ENCODE measurements around the gene ARL4A.

- TF ChIP-seq POLR2A (IDR thresholded peaks at IDR 0.05) (no peak), CTCF (IDR thresholded peaks at IDR 0.05) (no peak)
Measured at GRCh38 chr7:12643644-12644043, 43.8 kb upstream of the ARL4A start.
